HCT116 (cell line): ENCODE data around the gene ZBED5. TPM values are rescaled to one million over a fixed set of nuclear protein-coding genes. Genes with fewer than 3 reads are reported as not detected.

Experiments
- ATAC-seq: fragments of 200-7000 bp; cut with Tn5 transposase; 2 replicates; pipeline ENCODE4 v1.9.1; 2020; ENCODE audit warnings: mild to moderate bottlenecking, moderate library complexity
- BruUV-seq: library from RNA; stranded (reverse); fragments of 400-500 nt; replicated peaks from 2 replicates; lab custom pipeline; 2021; lab: Mats Ljungman, UMichigan
- CTCF ChIA-PET: fragments of 300-600 bp; sonication (Branson Sonifier 250); formaldehyde crosslinking; loops from one replicate; lab custom pipeline; 2021; ENCODE audit warnings: antibody characterized with exemption; lab: Charles Lee
- POLR2A ChIA-PET: fragments of 300-600, 350-600 bp; sonication (Branson Sonifier 250); formaldehyde crosslinking; loops from one replicate; lab custom pipeline; 2021; ENCODE audit warnings: antibody characterized with exemption; lab: Charles Lee
- RAD21 ChIA-PET, 2 experiments: fragments of 300-600 bp; sonication (Branson Sonifier 250); formaldehyde crosslinking; loops; one replicate each; lab custom pipeline; 2023; ENCODE audit warnings: low total read pairs in 2 of 2; ENCODE audit not compliant: uncharacterized antibody in 2 of 2, unreplicated experiment in 2 of 2, low non-redundant PET in 1 of 2; lab: Charles Lee
- DNase-seq: peaks from one replicate; pipeline ENCODE4 v3.0.0-alpha.2; 2010; ENCODE audit warnings: low read depth, low spot score
- H2AFZ ChIP-seq: fragments of 200-600 bp; shearing (Covaris generic), sonication (generic); 2 replicates; pipeline ENCODE4 v1.6.1; 2017; ENCODE audit warnings: low read depth, mixed run types, mixed read lengths, antibody characterized with exemption, low read length; ENCODE audit not compliant: poor library complexity, severe bottlenecking
- H3K27ac ChIP-seq: 2 replicates; pipeline ENCODE4 v1.5.1; 2012; ENCODE audit warnings: low read depth, low read length
- H3K27me3 ChIP-seq: fragments of 200-600 bp; sonication (generic); 2 replicates; pipeline ENCODE4 v1.6.1; 2016; ENCODE audit warnings: mixed run types, low read length, mixed read lengths; ENCODE audit not compliant: insufficient read depth
- H3K36me3 ChIP-seq, 2 experiments: fragments of 200-500 bp in 1 of 2; fragments of 200-600 bp in 1 of 2; sonication (Bioruptor generic) in 1 of 2; sonication (generic) in 1 of 2; 2 replicates each; pipeline versions ENCODE4 v1.5.1 to v1.6.1; 2014 to 2016; ENCODE audit warnings: low read length in 2 of 2, inconsistent platforms in 1 of 2, mixed read lengths in 1 of 2, mixed run types in 1 of 2; ENCODE audit not compliant: insufficient read depth in 2 of 2, control insufficient read depth in 1 of 2
- H3K4me1 ChIP-seq, 2 experiments: fragments of 200-600 bp in 1 of 2; sonication (generic) in 1 of 2; 2 replicates each; pipeline versions ENCODE4 v1.5.1 to v1.6.1; 2012 to 2017; ENCODE audit warnings: low read length in 2 of 2, inconsistent platforms in 1 of 2, mild to moderate bottlenecking in 1 of 2, mixed read lengths in 1 of 2, mixed run types in 1 of 2, moderate library complexity in 1 of 2; ENCODE audit not compliant: insufficient read depth in 2 of 2, control insufficient read depth in 1 of 2
- H3K4me2 ChIP-seq: fragments of 200-600 bp; sonication (generic); 2 replicates; pipeline ENCODE4 v1.6.1; 2017; ENCODE audit warnings: mixed run types, low read length, mixed read lengths
- H3K4me3 ChIP-seq, 2 experiments: fragments of 200-600 bp in 1 of 2; sonication (generic) in 1 of 2; replicated peaks in 1 of 2; 2 replicates each; pipeline ENCODE4 v1.5.1; 2011 to 2016; ENCODE audit warnings: low read length in 2 of 2, control low read depth in 1 of 2, low read depth in 1 of 2, mild to moderate bottlenecking in 1 of 2, mixed read lengths in 1 of 2, mixed run types in 1 of 2
- H3K79me2 ChIP-seq: fragments of 200-600 bp; sonication (generic); 2 replicates; pipeline ENCODE4 v1.6.1; 2017; ENCODE audit warnings: mild to moderate bottlenecking, mixed run types, low read length, moderate library complexity, mixed read lengths; ENCODE audit not compliant: insufficient read depth
- H3K9ac ChIP-seq: fragments of 200-600 bp; sonication (generic); 2 replicates; pipeline ENCODE4 v1.6.1; 2016; ENCODE audit warnings: low read length, mixed read lengths
- H3K9me2 ChIP-seq: fragments of 200-600 bp; sonication (generic), shearing (Covaris generic); 2 replicates; pipeline ENCODE4 v1.6.1; 2017; ENCODE audit warnings: mixed run types, mild to moderate bottlenecking, moderate library complexity; ENCODE audit not compliant: insufficient read depth
- H3K9me3 ChIP-seq, 2 experiments: fragments of 200-500 bp in 1 of 2; fragments of 200-600 bp in 1 of 2; sonication (Bioruptor generic) in 1 of 2; sonication (generic) in 1 of 2; 2 replicates each; pipeline ENCODE4 v1.6.1; 2014 to 2017; ENCODE audit warnings: low read length in 2 of 2, mixed read lengths in 2 of 2, inconsistent platforms in 1 of 2, low read depth in 1 of 2, mild to moderate bottlenecking in 1 of 2, mixed run types in 1 of 2, moderate library complexity in 1 of 2; ENCODE audit not compliant: control insufficient read depth in 1 of 2, insufficient read depth in 1 of 2
- H4K20me1 ChIP-seq: fragments of 200-600 bp; sonication (generic), shearing (Covaris generic); 2 replicates; pipeline ENCODE4 v1.6.1; 2017; ENCODE audit warnings: mixed run types, mild to moderate bottlenecking, moderate library complexity; ENCODE audit not compliant: insufficient read depth
- CTCF ChIP-seq, 3 experiments: fragments of 200-600 bp in 1 of 3; sonication (generic) in 1 of 3; IDR thresholded peaks in 2 of 3; conservative IDR thresholded peaks in 1 of 3; 2 replicates each; pipeline ENCODE4 v1.5.1; 2012 to 2017; ENCODE audit warnings: low read depth in 2 of 3, low read length in 2 of 3, antibody characterized with exemption in 1 of 3, borderline replicate concordance in 1 of 3, control low read depth in 1 of 3, mild to moderate bottlenecking in 1 of 3, mixed read lengths in 1 of 3, mixed run types in 1 of 3, moderate library complexity in 1 of 3; ENCODE audit not compliant: insufficient read depth in 1 of 3
- EGR1 ChIP-seq: IDR thresholded peaks from 2 replicates; pipeline ENCODE4 v1.6.1; 2012; ENCODE audit warnings: low read depth
- EZH2phosphoT487 ChIP-seq: fragments of 200-600 bp; IDR thresholded peaks from 2 replicates; pipeline ENCODE4 v1.6.1; 2018; ENCODE audit warnings: antibody characterized with exemption, borderline replicate concordance
- intact Hi-C: fragments of 100-400 bp; cut with micrococcal nuclease; formaldehyde crosslinking; loops from 2 replicates; pipeline ENCODE4 v1.10.0; 2022
- total RNA-seq: library from RNA; stranded (reverse); gene quantifications from one replicate; pipeline ENCODE4 v1.2.1, GENCODE V29; 2021; ENCODE audit not compliant: unreplicated experiment

ZBED5 gene
- total RNA-seq, 1 experiment from 2014 or later: 26.8 TPM

- ChIA-PET CTCF (interaction anchor here (3.0 kb wide), 1 partner anchor 15 kb away, joined by 9 read pairs; no protein-coding TSS in a partner anchor), RAD21 (no interaction called here), POLR2A (no interaction called here)
- Histone ChIP-seq H4K20me1 (no peaks in the 10 kb centered on the region), H3K79me2 (no peaks in the 10 kb centered on the region), H3K36me3 (no peaks in the 10 kb centered on the region), H3K9me2 (no peaks in the 10 kb centered on the region), H3K9me3 (no peaks in the 10 kb centered on the region), H3K27ac (no peak overlapping the region), H3K4me1 (peaks cover 19 to 29% of the 10 kb centered on the region in 2 experiments), H3K27me3 (no peaks in the 10 kb centered on the region), H3K4me3 (no peak overlapping the region), H3K9ac (no peak overlapping the region), H2AFZ (no peak overlapping the region), H3K4me2 (peak overlapping the region; percentile 40)
- TF ChIP-seq CTCF (IDR thresholded peaks at IDR 0.05 in 2 of 3, conservative IDR thresholded peaks at IDR 0.05 in 1 of 3; ENCODE audit: borderline replicate concordance in 1 of 3, insufficient read depth in 1 of 3, low read depth in 2 of 3, low read length in 2 of 3) (peak in 2 of 3 experiments; percentile 30 to 40; a peak in 3 of 6 replicates), EZH2phosphoT487 (no peak)
- DNase-seq (no peak), ATAC-seq (0 out of 2 replicates have a peak, but pooled peaks have one; percentile 44)
- BruUV-seq: no TSS peak
- intact Hi-C loops: no loop called here
Measured at GRCh38 chr11:10893714-10894151, 35.9 kb upstream of the ZBED5 start.

GRCh38 chr11:10892250-10892649 is 34.4 kb upstream of the ZBED5 start:
- H3K27ac ChIP-seq: no peak overlapping the region
- no TSS peak for BruUV-seq

More at GRCh38 chr11:10892250-10892649, 34.4 kb upstream of the ZBED5 start:
- TF ChIP-seq EGR1: no peak
- TF ChIP-seq, all 23 proteins: peak for 0
- Histone ChIP-seq H3K27me3 (no peaks in the 10 kb centered on the region), H2AFZ (no peak overlapping the region), H3K4me1 (peaks cover 9 to 14% of the 10 kb centered on the region in 2 experiments; a peak in 3 of 4 replicates), H3K9me3 (no peaks in the 10 kb centered on the region), H3K4me2 (no peak overlapping the region), H3K9ac (no peak overlapping the region), H3K36me3 (no peaks in the 10 kb centered on the region), H3K79me2 (no peaks in the 10 kb centered on the region), H4K20me1 (no peaks in the 10 kb centered on the region), H3K9me2 (no peaks in the 10 kb centered on the region), H3K4me3 (no peak overlapping the region)
- ChIA-PET CTCF (interaction anchor here (3.0 kb wide), 1 partner anchor 13 kb away, joined by 9 read pairs; no protein-coding TSS in a partner anchor), RAD21 (no interaction called here), POLR2A (interaction anchor here (1.1 kb wide), 1 partner anchor 83 kb away, joined by 3 read pairs; the partner anchor contains the start of gene EIF4G2)
- intact Hi-C loops: no loop called here
- ATAC-seq (no peak), DNase-seq (no peak)
